HEK293 (cell line): ENCODE data around the gene CTIF.

Experiments used
- BCL11B ChIP-seq: fragments of 450-650 bp; formaldehyde crosslinking; IDR thresholded peaks from 2 replicates; pipeline ENCODE4 v1.5.1; 2016; ENCODE audit warnings: low read depth, missing biosample characterization, missing genetic modification characterization
- CTCF ChIP-seq: fragments of 450-650 bp; formaldehyde crosslinking; IDR thresholded peaks from 2 replicates; pipeline ENCODE4 v1.5.1; 2016; ENCODE audit warnings: missing biosample characterization, missing genetic modification characterization
- REST ChIP-seq: fragments of 450-650 bp; formaldehyde crosslinking; IDR thresholded peaks from 2 replicates; pipeline ENCODE4 v1.5.1; 2016; ENCODE audit warnings: missing biosample characterization, missing genetic modification characterization
- YY1 ChIP-seq: fragments of 450-650 bp; formaldehyde crosslinking; IDR thresholded peaks from 2 replicates; pipeline ENCODE4 v1.5.1; 2018; ENCODE audit warnings: missing biosample characterization, missing genetic modification characterization
- ZNF280C ChIP-seq: fragments of 450-650 bp; formaldehyde crosslinking; IDR thresholded peaks from 2 replicates; pipeline ENCODE4 v1.5.1; 2016; ENCODE audit warnings: missing biosample characterization, missing genetic modification characterization
- ZNF529 ChIP-seq: fragments of 450-650 bp; formaldehyde crosslinking; IDR thresholded peaks from 2 replicates; pipeline ENCODE4 v1.5.1; 2017; ENCODE audit warnings: missing genetic modification characterization, missing biosample characterization; ENCODE audit not compliant: insufficient replicate concordance
- ZNF544 ChIP-seq: fragments of 450-650 bp; formaldehyde crosslinking; IDR thresholded peaks from 2 replicates; pipeline ENCODE4 v1.5.0; 2017; ENCODE audit warnings: missing biosample characterization, missing genetic modification characterization
- ZNF777 ChIP-seq: fragments of 450-650 bp; formaldehyde crosslinking; IDR thresholded peaks from 2 replicates; pipeline ENCODE4 v1.5.1; 2017; ENCODE audit warnings: missing biosample characterization, missing genetic modification characterization, borderline replicate concordance
- ZSCAN16 ChIP-seq: fragments of 450-650 bp; formaldehyde crosslinking; IDR thresholded peaks from 2 replicates; pipeline ENCODE4 v1.5.1; 2016; ENCODE audit warnings: missing biosample characterization, missing genetic modification characterization
- TF ChIP-seq, protein P1 (sequence below): fragments of 450-650 bp; formaldehyde crosslinking; IDR thresholded peaks from 2 replicates; pipeline ENCODE4 v1.5.1; 2016; ENCODE audit warnings: missing biosample characterization, missing genetic modification characterization

- TF ChIP-seq REST (tag by site-specific recombination) (no peak), ZNF280C (no peak), CTCF (tag by site-specific recombination) (no peak), ZNF529 (tag by site-specific recombination) (no peak), YY1 (tag by site-specific recombination) (no peak), ZNF777 (tag by site-specific recombination) (no peak), ZSCAN16 (tag by site-specific recombination) (no peak), BCL11B (no peak), ZNF544 (tag by site-specific recombination) (no peak)
- TF ChIP-seq, protein P1, sequence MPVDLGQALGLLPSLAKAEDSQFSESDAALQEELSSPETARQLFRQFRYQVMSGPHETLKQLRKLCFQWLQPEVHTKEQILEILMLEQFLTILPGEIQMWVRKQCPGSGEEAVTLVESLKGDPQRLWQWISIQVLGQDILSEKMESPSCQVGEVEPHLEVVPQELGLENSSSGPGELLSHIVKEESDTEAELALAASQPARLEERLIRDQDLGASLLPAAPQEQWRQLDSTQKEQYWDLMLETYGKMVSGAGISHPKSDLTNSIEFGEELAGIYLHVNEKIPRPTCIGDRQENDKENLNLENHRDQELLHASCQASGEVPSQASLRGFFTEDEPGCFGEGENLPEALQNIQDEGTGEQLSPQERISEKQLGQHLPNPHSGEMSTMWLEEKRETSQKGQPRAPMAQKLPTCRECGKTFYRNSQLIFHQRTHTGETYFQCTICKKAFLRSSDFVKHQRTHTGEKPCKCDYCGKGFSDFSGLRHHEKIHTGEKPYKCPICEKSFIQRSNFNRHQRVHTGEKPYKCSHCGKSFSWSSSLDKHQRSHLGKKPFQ (tag by site-specific recombination): no peak
These were observed 48.1 kb upstream of the CTIF start for GRCh38 chr18:48490641-48491293.
